ENCODE results near the gene DNM2.
"Not testable (repeated sequence)": the region's sequence is repeated elsewhere in the genome, so short reads cannot be mapped to it uniquely, and the experiment has no call there.

DNM2 gene

DNA sequence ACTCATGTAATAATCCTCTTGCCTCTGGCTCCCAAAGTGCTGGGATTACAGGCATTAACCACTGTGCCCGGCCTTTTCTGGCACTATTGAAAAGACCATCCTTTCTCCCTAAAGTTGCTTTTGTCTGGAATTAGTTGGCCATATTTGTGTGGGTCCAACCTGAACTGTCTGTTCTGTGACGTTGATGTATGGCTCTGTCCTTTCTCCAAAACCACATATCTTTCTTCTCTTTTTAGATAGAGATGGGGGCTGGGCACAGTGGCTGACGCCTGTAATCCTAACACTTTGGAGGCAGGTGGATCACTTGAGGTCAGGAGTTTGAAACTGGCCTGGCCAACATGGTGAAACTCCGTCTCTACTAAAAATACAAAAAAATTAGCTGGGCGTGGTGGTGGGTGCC is 17.9 kb downstream of the DNM2 start:
- H3K4me3 Mint-ChIP-seq, result no peak overlapping the region
- peaks cover 53% of the 10 kb centered on the region for H3K4me1 Mint-ChIP-seq
- no peak overlapping the region for H3K27ac Mint-ChIP-seq
- no peaks in the 10 kb centered on the region for H3K9me3 Mint-ChIP-seq
- H3K36me3 Mint-ChIP-seq, result peaks cover 9% of the 10 kb centered on the region
- no peaks in the 10 kb centered on the region for H3K27me3 Mint-ChIP-seq

DNA sequence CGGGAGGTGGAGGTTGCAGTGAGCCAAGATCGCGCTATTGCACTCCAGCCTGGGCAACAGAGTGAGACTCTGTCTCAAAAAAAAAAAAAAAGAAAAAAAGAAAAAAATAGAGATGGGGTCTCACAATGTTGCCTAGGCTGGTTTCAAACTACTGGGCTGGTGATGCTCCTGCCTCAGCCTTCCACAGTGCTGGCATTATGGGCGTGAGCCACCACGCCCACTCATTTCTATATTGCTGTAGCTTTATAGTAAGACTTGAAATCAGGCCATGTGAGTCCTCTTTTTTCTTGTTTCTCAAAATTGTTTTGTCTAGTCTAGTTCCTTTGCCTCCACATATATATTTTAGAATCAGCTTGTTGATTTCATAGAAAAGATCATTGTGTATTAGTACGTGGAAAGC is 18.3 kb downstream of the DNM2 start:
- no peak overlapping the region for H3K27ac Mint-ChIP-seq
- H3K4me1 Mint-ChIP-seq, result peaks cover 53% of the 10 kb centered on the region

DNA sequence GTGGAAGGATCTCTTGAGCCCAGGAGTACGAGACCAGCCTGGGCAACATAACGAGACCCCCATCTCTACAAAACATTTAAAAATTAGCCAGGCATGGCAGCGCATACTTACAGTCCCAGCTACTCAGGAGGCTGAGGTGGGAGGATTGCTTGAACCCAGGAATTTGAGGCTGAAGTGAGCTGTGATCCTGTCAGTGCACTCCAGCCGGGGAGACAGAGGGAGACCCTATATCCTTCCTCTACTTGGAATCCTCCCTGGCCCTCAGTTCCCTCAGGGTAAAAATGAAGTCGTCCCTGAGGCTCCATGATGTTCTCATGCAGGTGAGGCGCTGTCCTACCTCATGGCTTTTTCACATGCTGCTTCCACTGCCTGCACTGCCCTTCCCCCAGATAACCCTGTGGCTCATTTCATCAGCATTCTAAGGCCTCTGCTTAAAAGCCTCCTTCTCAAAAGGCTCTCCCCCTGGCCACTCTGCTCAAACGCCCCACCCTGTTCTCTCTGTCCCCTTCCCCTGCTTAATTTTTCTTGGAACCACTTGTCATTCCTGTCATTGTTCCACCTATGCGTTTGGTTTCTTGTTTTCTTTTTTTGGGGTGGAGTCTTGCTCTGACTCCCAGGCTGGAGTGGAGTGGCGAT is 19.2 kb downstream of the DNM2 start:
- peak overlapping the region; percentile 41 for H3K27ac Mint-ChIP-seq
- no peaks in the 10 kb centered on the region for H3K27me3 Mint-ChIP-seq
- no peak overlapping the region for H3K4me3 Mint-ChIP-seq
- peaks cover 9% of the 10 kb centered on the region for H3K36me3 Mint-ChIP-seq
- H3K9me3 Mint-ChIP-seq, result no peaks in the 10 kb centered on the region
- peaks cover 52% of the 10 kb centered on the region for H3K4me1 Mint-ChIP-seq

More for the DNA sequence above, 18.3 kb downstream of the DNM2 start:
- H3K27me3 Mint-ChIP-seq, result no peaks in the 10 kb centered on the region
- H3K36me3 Mint-ChIP-seq, result peaks cover 9% of the 10 kb centered on the region
- H3K9me3 Mint-ChIP-seq, result no peaks in the 10 kb centered on the region
- H3K4me3 Mint-ChIP-seq, result no peak overlapping the region

DNA sequence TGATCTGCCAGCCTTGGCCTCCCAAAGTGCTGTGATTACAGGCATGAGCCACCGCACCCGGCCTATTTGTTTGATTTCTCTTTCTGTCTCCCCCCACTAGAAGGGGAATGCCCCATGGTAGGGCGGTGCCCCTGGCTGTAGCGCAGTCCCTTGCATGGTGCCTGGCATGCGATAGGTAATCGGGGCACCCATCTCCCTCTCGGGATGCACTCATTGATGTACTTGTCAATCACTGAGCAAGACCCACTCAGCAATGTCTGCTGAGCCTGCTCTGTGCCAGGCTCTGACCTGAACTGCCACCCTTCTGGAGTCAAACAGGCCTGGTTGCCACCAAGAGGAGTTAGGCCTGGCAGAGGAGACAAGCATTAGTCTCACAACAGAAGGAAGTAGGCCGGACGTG is 19.8 kb downstream of the DNM2 start:
- Mint-ChIP-seq H3K4me3 (no peak overlapping the region), H3K4me1 (peaks cover 57% of the 10 kb centered on the region)

DNA sequence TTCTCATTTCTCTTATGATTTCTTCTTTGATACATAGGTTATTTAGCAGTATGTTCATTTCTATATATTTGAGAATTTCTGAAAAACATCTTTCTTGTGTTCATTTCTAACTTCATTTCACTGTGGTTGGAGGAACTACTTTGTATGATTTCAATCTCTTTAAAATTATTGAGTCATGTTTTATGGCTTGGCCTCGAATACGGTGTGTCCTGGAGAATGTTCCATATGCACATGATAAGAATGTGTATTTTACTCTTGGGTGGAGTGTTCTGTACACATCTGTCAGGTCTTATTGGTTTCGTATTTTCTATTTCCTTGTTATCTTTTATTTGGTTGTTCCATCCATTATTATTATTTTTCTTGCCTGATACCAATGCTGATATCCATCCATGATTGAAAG is 22.9 kb downstream of the DNM2 start:
- Mint-ChIP-seq H3K27ac (peak overlapping the region; percentile 41), H3K4me1 (peaks cover 71% of the 10 kb centered on the region), H3K27me3 (no peaks in the 10 kb centered on the region), H3K4me3 (no peak overlapping the region), H3K36me3 (peaks cover 9% of the 10 kb centered on the region), H3K9me3 (no peaks in the 10 kb centered on the region)

More for the DNA sequence above, 19.8 kb downstream of the DNM2 start:
- peaks cover 9% of the 10 kb centered on the region for H3K36me3 Mint-ChIP-seq
- no peaks in the 10 kb centered on the region for H3K9me3 Mint-ChIP-seq
- no peak overlapping the region for H3K27ac Mint-ChIP-seq
- no peaks in the 10 kb centered on the region for H3K27me3 Mint-ChIP-seq

DNA sequence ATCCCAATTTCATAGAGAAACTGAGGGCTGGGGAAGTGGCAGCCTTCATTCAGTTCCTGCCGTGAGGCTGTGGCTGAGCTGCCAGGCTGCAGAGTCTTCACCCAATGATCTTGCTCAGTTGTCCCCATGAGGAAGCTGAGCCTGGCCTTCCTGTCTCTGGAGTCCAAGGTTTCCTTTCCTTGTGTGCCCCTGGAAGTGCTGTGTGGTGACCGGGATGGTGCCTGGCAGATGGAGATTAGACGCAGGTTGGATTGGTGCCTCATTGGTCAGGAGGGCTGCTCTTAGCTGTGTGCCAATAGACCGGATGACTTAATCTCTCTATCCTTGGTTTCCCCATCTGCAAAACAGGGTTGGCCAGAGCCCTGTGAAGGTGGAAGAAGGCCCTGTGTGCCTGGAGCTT is 24.6 kb downstream of the DNM2 start:
- H3K4me3 Mint-ChIP-seq, result no peak overlapping the region
- no peaks in the 10 kb centered on the region for H3K9me3 Mint-ChIP-seq
- peaks cover 65% of the 10 kb centered on the region for H3K4me1 Mint-ChIP-seq
- H3K27ac Mint-ChIP-seq, result peak overlapping the region; percentile 62
- no peaks in the 10 kb centered on the region for H3K27me3 Mint-ChIP-seq
- H3K36me3 Mint-ChIP-seq, result peaks cover 9% of the 10 kb centered on the region

DNA sequence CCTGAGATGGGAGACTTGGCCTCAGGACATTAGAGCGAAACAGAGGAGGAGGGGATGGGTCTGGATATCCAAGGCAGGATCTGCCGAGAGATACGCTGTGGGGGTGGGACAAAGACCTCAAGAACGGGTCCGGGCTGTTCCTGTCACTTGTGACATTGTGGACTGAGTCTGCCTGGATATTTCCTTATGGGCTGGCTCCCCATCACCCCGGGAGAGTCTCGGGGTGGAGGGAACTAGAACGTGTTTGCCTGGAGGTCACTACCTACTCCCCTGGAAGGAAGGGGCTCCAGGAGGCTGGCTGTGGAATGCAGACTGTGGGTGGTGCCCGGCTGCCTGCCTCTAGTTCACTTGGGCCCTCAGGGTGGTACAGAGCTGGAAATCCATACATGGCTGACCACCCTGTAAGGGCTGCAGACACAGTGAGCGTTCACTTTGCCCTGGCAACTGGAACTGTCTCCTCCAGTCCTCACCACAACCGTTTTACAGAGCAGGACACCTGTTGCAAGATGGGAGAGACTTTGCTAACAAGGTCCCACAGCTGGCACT is 26.4 kb downstream of the DNM2 start:
- no peak overlapping the region for H3K27ac Mint-ChIP-seq
- peaks cover 8% of the 10 kb centered on the region for H3K36me3 Mint-ChIP-seq
- no peak overlapping the region for H3K4me3 Mint-ChIP-seq
- peaks cover 72% of the 10 kb centered on the region for H3K4me1 Mint-ChIP-seq
- no peaks in the 10 kb centered on the region for H3K27me3 Mint-ChIP-seq
- H3K9me3 Mint-ChIP-seq, result no peaks in the 10 kb centered on the region

DNA sequence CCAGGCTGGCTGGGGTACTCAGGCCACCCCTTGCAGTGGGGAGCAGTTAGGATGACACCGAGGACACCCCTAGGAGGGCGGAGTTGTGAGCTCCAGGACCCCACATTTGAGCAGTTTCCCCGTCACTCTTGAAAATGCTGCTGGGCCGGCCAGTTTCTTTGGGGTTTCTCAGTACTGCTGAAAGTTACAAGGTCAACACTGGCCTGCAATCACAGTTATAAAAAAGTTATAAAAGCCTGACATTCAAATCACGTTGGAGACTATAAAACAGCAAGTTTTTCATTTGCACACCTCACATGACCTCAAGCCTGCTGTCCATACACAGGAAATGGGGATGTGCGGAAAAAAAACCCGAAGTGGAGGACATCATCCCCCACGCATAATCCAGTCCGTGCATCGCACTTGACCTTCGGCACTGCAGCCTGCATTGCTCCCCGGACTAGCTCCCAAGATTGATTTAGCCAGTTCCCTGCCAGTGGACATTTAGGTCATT is 27.0 kb downstream of the DNM2 start:
- H3K4me1 Mint-ChIP-seq, result peaks cover 75% of the 10 kb centered on the region
- no peak overlapping the region for H3K4me3 Mint-ChIP-seq
- H3K27ac Mint-ChIP-seq, result no peak overlapping the region
- no peaks in the 10 kb centered on the region for H3K27me3 Mint-ChIP-seq
- H3K36me3 Mint-ChIP-seq, result peaks cover 6% of the 10 kb centered on the region
- H3K9me3 Mint-ChIP-seq, result no peaks in the 10 kb centered on the region

DNA sequence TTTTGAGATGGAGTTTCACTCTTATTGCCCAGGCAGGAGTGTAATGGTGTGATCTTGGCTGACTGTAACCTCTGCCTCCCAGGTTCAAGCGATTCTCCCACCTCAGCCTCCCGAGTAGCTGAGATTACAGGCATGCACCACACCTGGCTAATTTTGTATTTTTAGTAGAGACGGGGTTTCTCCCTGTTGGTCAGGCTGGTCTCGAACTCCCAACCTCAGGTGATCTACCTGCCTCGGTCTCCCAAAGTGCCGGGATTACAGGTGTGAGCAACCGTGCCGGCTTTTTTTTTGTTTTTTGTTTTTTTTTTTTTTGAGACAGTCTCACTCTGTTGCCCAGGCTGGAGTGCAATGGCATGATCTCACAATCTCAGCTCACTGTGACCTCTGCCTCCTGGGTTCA is 28.6 kb downstream of the DNM2 start:
- H3K9me3 Mint-ChIP-seq, H3K36me3 Mint-ChIP-seq, H3K4me3 Mint-ChIP-seq, H3K27ac Mint-ChIP-seq, H3K27me3 Mint-ChIP-seq: not testable (repeated sequence)
- H3K4me1 Mint-ChIP-seq, result peaks cover 77% of the 10 kb centered on the region

DNA sequence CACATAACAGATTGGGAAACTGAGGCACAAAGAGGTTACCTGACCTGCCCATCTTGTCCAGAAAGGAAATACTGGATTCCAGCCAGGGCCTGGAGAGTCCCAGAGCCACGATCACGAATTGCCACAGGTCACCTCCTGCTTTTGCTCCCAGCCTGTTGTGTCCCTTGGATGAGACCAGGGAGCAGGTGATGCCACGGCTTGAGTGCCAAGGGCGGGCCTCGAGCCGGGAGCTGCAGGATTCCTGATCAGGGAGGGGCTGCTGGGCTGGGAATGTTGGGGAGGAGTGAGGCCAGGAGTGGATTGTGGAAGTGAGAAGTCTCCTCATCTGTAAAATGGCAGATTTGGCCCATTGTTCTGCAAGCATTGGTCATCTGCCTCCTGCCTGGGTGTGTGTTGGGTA is 29.4 kb downstream of the DNM2 start:
- Mint-ChIP-seq H3K27me3 (no peaks in the 10 kb centered on the region), H3K36me3 (no peaks in the 10 kb centered on the region), H3K4me3 (no peak overlapping the region), H3K27ac (peak overlapping the region; percentile 68), H3K9me3 (no peaks in the 10 kb centered on the region), H3K4me1 (peaks cover 78% of the 10 kb centered on the region)

DNA sequence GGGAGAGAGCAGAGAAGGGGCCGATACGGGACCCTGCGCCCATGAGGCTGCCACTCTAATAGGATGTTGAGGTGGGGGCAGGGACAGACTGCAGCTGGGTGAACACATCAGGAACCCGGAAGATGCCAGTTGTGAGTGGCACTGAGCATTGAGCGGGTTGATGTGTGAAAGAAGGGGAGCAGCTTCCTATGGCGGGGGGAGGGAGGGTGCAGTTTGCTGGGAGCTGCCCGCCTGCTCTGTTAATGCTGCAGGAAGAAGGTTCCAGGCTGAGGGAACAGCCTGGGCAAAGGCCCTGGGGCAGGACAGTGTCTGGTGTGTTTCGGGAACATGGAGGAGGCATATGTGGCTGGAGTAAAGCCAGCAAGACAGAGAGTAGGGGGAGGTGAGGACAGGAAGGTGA is 29.8 kb downstream of the DNM2 start:
- Mint-ChIP-seq H3K36me3 (no peaks in the 10 kb centered on the region), H3K27ac (peak overlapping the region; percentile 74), H3K27me3 (no peaks in the 10 kb centered on the region), H3K9me3 (no peaks in the 10 kb centered on the region), H3K4me1 (peaks cover 76% of the 10 kb centered on the region), H3K4me3 (peak overlapping the region; percentile 11)

DNA sequence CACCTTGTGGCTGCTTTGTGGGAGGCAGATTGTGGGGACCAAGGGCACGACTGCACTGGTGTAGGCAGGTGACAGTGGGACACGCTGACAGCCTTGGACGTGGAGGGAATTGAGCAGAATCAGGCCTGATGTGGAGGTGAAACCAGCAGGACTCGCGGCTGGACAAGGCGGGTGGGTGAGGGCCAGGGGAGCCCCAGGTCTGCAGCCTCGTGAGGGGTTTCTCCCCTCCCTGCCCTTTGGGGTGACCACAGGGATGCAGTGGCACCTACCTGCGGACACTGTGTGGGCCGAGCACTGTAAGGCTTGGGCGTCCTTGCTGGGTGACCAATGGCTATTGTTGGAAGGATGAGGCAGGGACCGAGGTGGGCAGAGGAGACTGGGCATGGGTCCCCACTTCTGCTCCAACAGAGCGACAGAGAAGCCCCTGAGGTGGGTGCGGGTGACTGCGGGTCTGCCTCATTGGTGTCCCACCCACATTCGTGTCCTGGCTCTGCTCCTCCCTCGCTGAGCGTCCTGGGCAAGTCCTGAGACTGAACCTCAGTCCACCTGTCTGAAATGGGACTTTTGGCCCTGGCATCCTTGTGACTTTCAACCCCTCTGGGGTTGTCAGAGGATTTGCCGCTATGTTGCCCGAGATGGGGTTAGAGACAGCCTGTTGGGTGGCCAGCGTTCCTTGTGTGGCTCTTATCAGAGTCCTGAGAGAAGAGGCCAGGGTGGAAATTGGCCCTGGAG is 30.5 kb downstream of the DNM2 start:
- Mint-ChIP-seq H3K9me3 (no peaks in the 10 kb centered on the region), H3K4me1 (peaks cover 78% of the 10 kb centered on the region), H3K27me3 (no peaks in the 10 kb centered on the region), H3K4me3 (peak overlapping the region; percentile 11), H3K27ac (peak overlapping the region; percentile 74), H3K36me3 (no peaks in the 10 kb centered on the region)

DNA sequence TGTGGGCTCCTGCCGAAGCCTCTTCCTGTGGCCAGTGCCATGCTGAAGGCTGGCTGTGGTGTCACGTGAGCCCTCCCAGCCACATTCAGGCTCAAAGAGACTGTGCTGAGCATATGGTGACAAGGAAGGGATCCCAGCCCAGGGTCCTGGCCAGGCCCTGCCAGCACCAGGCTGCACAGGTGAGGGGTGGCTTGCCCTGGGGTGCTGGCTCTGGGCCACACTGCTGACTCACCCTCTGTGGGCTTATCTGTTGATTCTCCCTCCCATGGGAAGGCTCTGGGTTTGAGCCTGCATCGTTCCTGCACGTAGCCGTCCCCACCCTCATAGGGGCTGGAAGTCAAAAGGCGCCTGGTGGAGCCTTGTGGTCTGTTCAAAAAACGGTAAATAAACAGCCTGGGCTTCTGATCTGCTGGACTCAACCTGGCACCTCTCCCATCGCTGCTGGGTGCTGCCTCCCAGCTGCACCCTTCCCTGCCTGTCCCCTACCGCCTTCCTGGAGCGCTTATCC is 31.1 kb downstream of the DNM2 start:
- no peaks in the 10 kb centered on the region for H3K9me3 Mint-ChIP-seq
- H3K27me3 Mint-ChIP-seq, result no peaks in the 10 kb centered on the region
- no peaks in the 10 kb centered on the region for H3K36me3 Mint-ChIP-seq
- H3K4me3 Mint-ChIP-seq, result no peak overlapping the region
- peaks cover 80% of the 10 kb centered on the region for H3K4me1 Mint-ChIP-seq
- H3K27ac Mint-ChIP-seq, result peak overlapping the region; percentile 73

DNA sequence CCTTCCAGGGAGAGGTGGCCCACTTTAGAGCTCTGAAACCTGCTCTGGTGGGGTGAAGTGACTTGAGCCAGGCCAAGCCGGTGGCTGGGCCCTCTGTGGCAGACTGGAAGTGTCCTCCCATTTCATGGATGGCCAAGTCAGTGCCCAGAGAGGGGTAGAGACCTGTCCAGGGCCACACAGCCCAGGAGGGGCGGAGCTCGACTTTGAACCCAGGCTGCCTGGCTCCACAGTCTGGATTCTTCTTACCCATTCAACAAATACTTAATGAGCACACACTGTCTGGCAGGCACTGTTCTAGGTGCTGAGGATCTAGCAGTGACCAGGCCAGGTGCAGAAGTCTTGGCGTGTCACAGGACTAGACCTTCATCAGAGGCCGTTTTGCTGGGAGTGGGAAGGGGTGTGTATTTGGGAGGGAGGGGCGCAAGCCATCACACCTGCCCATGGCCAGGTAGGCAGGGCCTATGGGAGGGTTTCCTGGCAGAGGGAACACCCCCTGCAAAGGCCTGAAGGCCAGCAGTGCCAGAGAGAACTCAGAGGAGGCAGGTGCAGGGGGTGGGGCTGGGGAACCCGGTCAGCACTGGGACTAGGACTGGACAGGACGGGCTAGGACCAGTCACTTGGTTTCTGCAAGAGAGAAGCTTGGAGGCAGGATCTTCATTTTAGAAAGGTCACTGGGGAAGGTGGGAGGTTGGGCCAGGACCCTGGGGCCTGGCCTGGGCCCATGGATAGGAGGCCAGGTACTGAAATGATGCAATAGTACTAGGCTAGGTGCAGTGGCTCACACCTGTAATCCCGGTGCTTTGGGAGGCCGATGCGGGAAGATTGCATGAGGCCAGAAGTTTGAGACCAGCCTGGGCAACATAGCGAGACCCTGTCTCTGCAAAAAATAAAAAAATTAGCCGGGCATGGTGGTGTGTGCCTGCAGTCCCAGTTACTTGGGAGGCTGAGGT is 31.8 kb downstream of the DNM2 start:
- H3K9me3 Mint-ChIP-seq, result no peaks in the 10 kb centered on the region
- H3K4me1 Mint-ChIP-seq, result peaks cover 83% of the 10 kb centered on the region

More for the DNA sequence above, 31.8 kb downstream of the DNM2 start:
- Mint-ChIP-seq H3K27me3 (no peaks in the 10 kb centered on the region), H3K36me3 (no peaks in the 10 kb centered on the region), H3K4me3 (no peak overlapping the region), H3K27ac (peak overlapping the region; percentile 73)

Measured in activated naive CD4-positive, alpha-beta T cell treated with anti-CD3 and anti-CD28 coated beads, Interleukin-2, amount 50 U/mL, for 24 hours (primary cell).